ENCODE results near the gene FAM90A1. TPM values are rescaled to one million over a fixed set of nuclear protein-coding genes. Genes with fewer than 3 reads are reported as not detected.
A peak's percentile ranks its signal among the peaks of the same experiment; 100 is the strongest.
"Not testable (repeated sequence)": the region's sequence is repeated elsewhere in the genome, so short reads cannot be mapped to it uniquely, and the experiment has no call there.

FAM90A1 gene
- total and polyA plus RNA-seq, 2 donors (not counting 1 experiment from before 2014, with no cell fraction given) = 0.27 to 0.34 TPM

- DNase-seq; ATAC-seq (ENCODE audit: low read depth); H3K9me3 Mint-ChIP-seq (ENCODE audit: insufficient read depth); H3K79me2 ChIP-seq (ENCODE audit: control insufficient read depth, insufficient read depth, low read length); H3K9ac ChIP-seq (ENCODE audit: low read length); H3K27me3 ChIP-seq (replicated peaks in 1 of 4; ENCODE audit: control extremely low read depth in 1 of 4, control insufficient read depth in 3 of 4, insufficient read depth in 4 of 4, low read length in 3 of 4); CTCF ChIA-PET; H4K20me1 ChIP-seq (ENCODE audit: control insufficient read depth, insufficient read depth, low read length, poor library complexity, severe bottlenecking); H3K4me3 ChIP-seq (ENCODE audit: control extremely low read depth in 1 of 5, extremely low read depth in 1 of 5, insufficient read depth in 1 of 5, low read depth in 2 of 5, low read length in 4 of 5); H3K27ac ChIP-seq (ENCODE audit: low read length in 2 of 2); H2AFZ ChIP-seq (ENCODE audit: insufficient read depth, low read depth, low read length, poor library complexity, severe bottlenecking); H3K4me1 ChIP-seq (ENCODE audit: control insufficient read depth in 2 of 2, insufficient read depth in 2 of 2, low read length in 2 of 2); H3K4me3 Mint-ChIP-seq; H3K27ac Mint-ChIP-seq; intact Hi-C loops (cut with micrococcal nuclease); H3K4me2 ChIP-seq (replicated peaks; ENCODE audit: low read depth, low read length, poor library complexity, severe bottlenecking); H3K36me3 ChIP-seq (replicated peaks in 1 of 2; ENCODE audit: control extremely low read depth in 1 of 2, control insufficient read depth in 1 of 2, extremely low read depth in 1 of 2, insufficient read depth in 2 of 2, low read length in 1 of 2); H3K9me3 ChIP-seq (ENCODE audit: control extremely low read depth in 1 of 3, control insufficient read depth in 2 of 3, insufficient read depth in 1 of 3, low read length in 2 of 3); H3K27me3 Mint-ChIP-seq: not testable (repeated sequence)
- POLR2A ChIA-PET = interaction anchor here (0.6 kb wide), 1 partner anchor 126 kb away, joined by 3 read pairs; no protein-coding TSS in a partner anchor
- 94% methylated on average over 14 of the region's 14 CpGs for WGBS (ENCODE audit: insufficient coverage)
- H3K4me1 Mint-ChIP-seq = peaks cover 11% of the 10 kb centered on the region
Measured at GRCh38 chr12:8233300-8233855, 6.0 kb upstream of the FAM90A1 start.

DNA sequence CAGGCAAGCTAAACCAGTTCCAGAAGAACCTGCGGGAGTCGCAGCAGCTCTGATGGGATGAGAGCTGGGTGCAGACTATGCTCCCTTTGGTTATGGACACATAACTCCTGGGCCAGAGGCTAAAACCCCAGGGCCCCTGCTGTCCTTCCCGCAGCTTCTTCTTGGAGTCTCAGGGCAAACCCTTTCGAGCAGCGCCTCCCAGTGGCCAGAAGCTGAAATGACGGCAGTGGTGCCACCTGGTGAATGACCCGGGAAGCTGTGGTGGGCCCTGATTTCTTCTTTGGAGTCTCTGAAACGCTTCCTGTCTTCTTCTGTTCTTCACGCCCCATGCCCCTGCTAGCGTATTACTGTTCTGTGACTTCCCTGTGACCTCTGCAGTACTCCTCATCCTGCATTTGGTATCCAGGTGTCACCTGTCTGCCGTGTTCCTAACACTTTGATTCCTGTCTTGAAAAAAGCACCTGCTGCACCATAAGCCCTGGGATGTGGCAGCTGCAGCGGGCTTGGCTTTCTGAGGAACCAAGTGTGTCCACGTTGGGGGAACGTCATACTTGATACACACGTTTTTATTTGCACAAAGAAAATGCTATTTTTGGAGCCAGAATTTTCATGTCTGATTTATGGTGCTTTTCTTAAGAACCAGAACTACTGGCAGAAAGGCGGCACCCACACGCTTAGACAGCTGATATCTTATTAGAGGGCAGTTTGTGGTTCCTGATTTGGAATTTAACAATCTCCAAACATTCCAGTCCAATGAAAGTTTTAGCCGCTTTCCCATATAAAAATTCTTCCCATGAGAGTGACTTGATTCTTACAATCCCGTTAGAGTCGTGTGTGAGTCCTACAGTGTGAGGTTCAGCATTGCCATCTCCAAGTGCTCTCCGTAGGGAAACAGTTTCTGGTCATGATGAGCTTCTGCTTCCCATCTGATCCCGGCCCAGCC lies 4.5 kb upstream of the FAM90A1 start:
- not testable (repeated sequence) for H3K4me3 Mint-ChIP-seq, H3K27me3 Mint-ChIP-seq

DNA sequence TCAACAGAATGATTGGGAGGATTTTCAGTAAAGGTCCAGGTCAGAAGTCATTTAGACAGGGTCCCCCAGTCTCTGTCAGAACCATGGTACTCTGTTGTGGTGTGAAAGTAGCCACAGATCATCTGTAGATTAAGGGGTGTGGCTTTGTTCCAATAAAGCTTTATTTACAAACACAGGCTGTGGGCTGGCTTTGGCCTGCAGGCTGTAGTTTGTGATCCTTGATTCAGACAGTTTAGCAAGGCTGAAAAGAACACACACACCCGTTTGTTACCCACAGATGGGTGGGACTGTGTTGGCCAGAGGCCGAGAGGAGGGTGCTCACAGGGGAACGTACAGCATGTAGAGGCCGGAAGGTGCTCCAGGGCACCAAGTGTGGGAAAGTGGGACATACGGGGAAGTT lies 3.6 kb upstream of the FAM90A1 start:
- DNase-seq; H3K9me3 ChIP-seq (ENCODE audit: control extremely low read depth in 1 of 3, control insufficient read depth in 2 of 3, insufficient read depth in 1 of 3, low read length in 2 of 3); H3K79me2 ChIP-seq (ENCODE audit: control insufficient read depth, insufficient read depth, low read length); H4K20me1 ChIP-seq (ENCODE audit: control insufficient read depth, insufficient read depth, low read length, poor library complexity, severe bottlenecking); H3K9me3 Mint-ChIP-seq (ENCODE audit: insufficient read depth); H3K36me3 ChIP-seq (replicated peaks in 1 of 2; ENCODE audit: control extremely low read depth in 1 of 2, control insufficient read depth in 1 of 2, extremely low read depth in 1 of 2, insufficient read depth in 2 of 2, low read length in 1 of 2); H3K4me3 Mint-ChIP-seq; ATAC-seq (ENCODE audit: low read depth); POLR2A ChIA-PET; H3K27me3 ChIP-seq (replicated peaks in 1 of 4; ENCODE audit: control extremely low read depth in 1 of 4, control insufficient read depth in 3 of 4, insufficient read depth in 4 of 4, low read length in 3 of 4); H2AFZ ChIP-seq (ENCODE audit: insufficient read depth, low read depth, low read length, poor library complexity, severe bottlenecking); H3K27me3 Mint-ChIP-seq; H3K4me1 ChIP-seq (ENCODE audit: control insufficient read depth in 2 of 2, insufficient read depth in 2 of 2, low read length in 2 of 2); H3K27ac Mint-ChIP-seq; H3K4me3 ChIP-seq (ENCODE audit: control extremely low read depth in 1 of 5, extremely low read depth in 1 of 5, insufficient read depth in 1 of 5, low read depth in 2 of 5, low read length in 4 of 5); intact Hi-C loops (cut with micrococcal nuclease); H3K27ac ChIP-seq (ENCODE audit: low read length in 2 of 2); H3K4me2 ChIP-seq (replicated peaks; ENCODE audit: low read depth, low read length, poor library complexity, severe bottlenecking); H3K9ac ChIP-seq (ENCODE audit: low read length): not testable (repeated sequence)
- WGBS (ENCODE audit: insufficient coverage) = 83% methylated on average over 1 of the region's 5 CpGs
- CTCF ChIA-PET = interaction anchor here (0.8 to 2.4 kb wide), 4 partner anchors 12 to 129 kb away, joined by 3 to 26 read pairs (median 3); no protein-coding TSS in a partner anchor
- peaks cover 11% of the 10 kb centered on the region for H3K4me1 Mint-ChIP-seq

More for the DNA sequence above, 4.5 kb upstream of the FAM90A1 start:
- ATAC-seq (ENCODE audit: low read depth); H4K20me1 ChIP-seq (ENCODE audit: control insufficient read depth, insufficient read depth, low read length, poor library complexity, severe bottlenecking); H3K9me3 Mint-ChIP-seq (ENCODE audit: insufficient read depth); H3K36me3 ChIP-seq (replicated peaks in 1 of 2; ENCODE audit: control extremely low read depth in 1 of 2, control insufficient read depth in 1 of 2, extremely low read depth in 1 of 2, insufficient read depth in 2 of 2, low read length in 1 of 2); intact Hi-C loops (cut with micrococcal nuclease); H3K27ac Mint-ChIP-seq; H3K4me1 ChIP-seq (ENCODE audit: control insufficient read depth in 2 of 2, insufficient read depth in 2 of 2, low read length in 2 of 2); H2AFZ ChIP-seq (ENCODE audit: insufficient read depth, low read depth, low read length, poor library complexity, severe bottlenecking); H3K27me3 ChIP-seq (replicated peaks in 1 of 4; ENCODE audit: control extremely low read depth in 1 of 4, control insufficient read depth in 3 of 4, insufficient read depth in 4 of 4, low read length in 3 of 4); POLR2A ChIA-PET; H3K9ac ChIP-seq (ENCODE audit: low read length); H3K79me2 ChIP-seq (ENCODE audit: control insufficient read depth, insufficient read depth, low read length); H3K27ac ChIP-seq (ENCODE audit: low read length in 2 of 2); H3K4me2 ChIP-seq (replicated peaks; ENCODE audit: low read depth, low read length, poor library complexity, severe bottlenecking); H3K9me3 ChIP-seq (ENCODE audit: control extremely low read depth in 1 of 3, control insufficient read depth in 2 of 3, insufficient read depth in 1 of 3, low read length in 2 of 3); H3K4me3 ChIP-seq (ENCODE audit: control extremely low read depth in 1 of 5, extremely low read depth in 1 of 5, insufficient read depth in 1 of 5, low read depth in 2 of 5, low read length in 4 of 5): not testable (repeated sequence)
- CTCF ChIA-PET = interaction anchor here (0.8 to 2.4 kb wide), 5 partner anchors 11 to 151 kb away, joined by 3 to 26 read pairs (median 3); no protein-coding TSS in a partner anchor
- WGBS (ENCODE audit: insufficient coverage) = 40% methylated on average over 17 of the region's 22 CpGs
- H3K4me1 Mint-ChIP-seq = peaks cover 10% of the 10 kb centered on the region
- DNase-seq = peak; percentile 68
- peak; percentile 81 for TF ChIP-seq CTCF (IDR thresholded peaks at IDR 0.05)

All from B cell (primary cell).